Smooth muscle cell (in vitro differentiated cells): ENCODE data around the gene UBE2H. TPM values are rescaled to one million over a fixed set of nuclear protein-coding genes. Genes with fewer than 3 reads are reported as not detected.

Experiments
- DNase-seq: peaks from one replicate; lab custom pipeline; 2025; ENCODE audit not compliant: unreplicated experiment; lab: John Stamatoyannopoulos, UW
- H2AFZ ChIP-seq: fragments of 200-600 bp; sonication (generic); 2 replicates; pipeline ENCODE4 v1.6.0; 2016; ENCODE audit warnings: antibody characterized with exemption, low read depth, mild to moderate bottlenecking
- H3F3A ChIP-seq: fragments of 200-600 bp; sonication (generic); 2 replicates; pipeline ENCODE4 v1.6.0; 2017; ENCODE audit warnings: antibody characterized with exemption, low read depth
- H3K27ac ChIP-seq: fragments of 200-600 bp; sonication (generic); 2 replicates; pipeline ENCODE4 v1.5.1; 2016; ENCODE audit warnings: low read depth, mild to moderate bottlenecking
- H3K27me3 ChIP-seq: fragments of 200-600 bp; sonication (generic); 2 replicates; pipeline ENCODE4 v1.6.1; 2016; ENCODE audit warnings: low read depth, mild to moderate bottlenecking
- H3K36me3 ChIP-seq: fragments of 200-600 bp; sonication (generic); 2 replicates; pipeline ENCODE4 v1.5.1; 2016; ENCODE audit warnings: low read depth
- H3K4me1 ChIP-seq: fragments of 200-600 bp; sonication (generic); 2 replicates; pipeline ENCODE4 v1.5.1; 2016; ENCODE audit warnings: low read depth
- H3K4me2 ChIP-seq: fragments of 200-600 bp; sonication (generic); 2 replicates; pipeline ENCODE4 v1.6.0; 2016; ENCODE audit warnings: mild to moderate bottlenecking
- H3K4me3 ChIP-seq: fragments of 200-600 bp; sonication (generic); 2 replicates; pipeline ENCODE4 v1.5.1; 2016; ENCODE audit warnings: mild to moderate bottlenecking
- H3K79me2 ChIP-seq: fragments of 200-600 bp; sonication (generic); 2 replicates; pipeline ENCODE4 v1.6.0; 2016; ENCODE audit warnings: low read depth, mild to moderate bottlenecking
- H3K9ac ChIP-seq: fragments of 200-600 bp; sonication (generic); 2 replicates; pipeline ENCODE4 v1.6.0; 2016; ENCODE audit warnings: low read depth
- H3K9me3 ChIP-seq: fragments of 200-600 bp; sonication (generic); replicated peaks from 2 replicates; pipeline ENCODE4 v1.5.1; 2016; ENCODE audit warnings: low read depth
- H4K20me1 ChIP-seq: fragments of 200-600 bp; sonication (generic); 2 replicates; pipeline ENCODE4 v1.6.0; 2016; ENCODE audit warnings: low read depth
- WGBS: methylation state at CpG from one replicate; pipeline ENCODE4 v1.1.7; 2016; ENCODE audit warnings: low lambda C conversion rate; 5-methylcytosine and 5-hydroxymethylcytosine counted together
- polyA plus RNA-seq: library from polyadenylated mRNA; unstranded; fragments of >200 nt; fragmentation: Nextera tagmentation; extraction: Ambion mirVana; gene quantifications from 2 replicates; pipeline ENCODE4 v1.2.1, GENCODE V29; 2016
- total RNA-seq: library from RNA; depleted of rRNA; stranded (reverse); fragments of >200 nt; gene quantifications from 2 replicates; pipeline ENCODE4 v1.2.3, GENCODE V29; 2014
- TF ChIP-seq, protein P1 (sequence below): fragments of 200-600 bp; sonication (generic); IDR thresholded peaks from 2 replicates; pipeline ENCODE4 v1.5.1; 2017; ENCODE audit warnings: borderline replicate concordance, mild to moderate bottlenecking, antibody characterized with exemption; ENCODE audit not compliant: insufficient read depth, poor library complexity, severe bottlenecking

UBE2H gene
- total and polyA plus RNA-seq, 2 experiments from 2014 or later: 66.1 to 94.5 TPM

GRCh38 chr7:129923709-129924108 is 29.1 kb downstream of the UBE2H start:
- Histone ChIP-seq H3K27me3 (no peaks in the 10 kb centered on the region), H3K9me3 (no peaks in the 10 kb centered on the region), H3K79me2 (peaks cover 84% of the 10 kb centered on the region), H3K27ac (no peak overlapping the region), H3K36me3 (no peaks in the 10 kb centered on the region), H3K4me2 (no peak overlapping the region), H3K4me1 (no peaks in the 10 kb centered on the region), H3K4me3 (no peak overlapping the region), H3K9ac (no peak overlapping the region), H4K20me1 (peaks cover 99% of the 10 kb centered on the region), H3F3A (no peaks in the 10 kb centered on the region), H2AFZ (no peak overlapping the region)
- TF ChIP-seq, protein P1, sequence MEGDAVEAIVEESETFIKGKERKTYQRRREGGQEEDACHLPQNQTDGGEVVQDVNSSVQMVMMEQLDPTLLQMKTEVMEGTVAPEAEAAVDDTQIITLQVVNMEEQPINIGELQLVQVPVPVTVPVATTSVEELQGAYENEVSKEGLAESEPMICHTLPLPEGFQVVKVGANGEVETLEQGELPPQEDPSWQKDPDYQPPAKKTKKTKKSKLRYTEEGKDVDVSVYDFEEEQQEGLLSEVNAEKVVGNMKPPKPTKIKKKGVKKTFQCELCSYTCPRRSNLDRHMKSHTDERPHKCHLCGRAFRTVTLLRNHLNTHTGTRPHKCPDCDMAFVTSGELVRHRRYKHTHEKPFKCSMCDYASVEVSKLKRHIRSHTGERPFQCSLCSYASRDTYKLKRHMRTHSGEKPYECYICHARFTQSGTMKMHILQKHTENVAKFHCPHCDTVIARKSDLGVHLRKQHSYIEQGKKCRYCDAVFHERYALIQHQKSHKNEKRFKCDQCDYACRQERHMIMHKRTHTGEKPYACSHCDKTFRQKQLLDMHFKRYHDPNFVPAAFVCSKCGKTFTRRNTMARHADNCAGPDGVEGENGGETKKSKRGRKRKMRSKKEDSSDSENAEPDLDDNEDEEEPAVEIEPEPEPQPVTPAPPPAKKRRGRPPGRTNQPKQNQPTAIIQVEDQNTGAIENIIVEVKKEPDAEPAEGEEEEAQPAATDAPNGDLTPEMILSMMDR: no peak
- DNase-seq: no peak
- WGBS: 93% methylated on average over 2 of the region's 2 CpGs

GRCh38 chr7:129919492-129919891 is 33.3 kb downstream of the UBE2H start:
- H3K4me3 ChIP-seq: no peak overlapping the region
- H3K9ac ChIP-seq: no peak overlapping the region
- H3K4me1 ChIP-seq: peaks cover 5% of the 10 kb centered on the region
- 91% methylated on average over 2 of the region's 2 CpGs for WGBS
- no peaks in the 10 kb centered on the region for H3F3A ChIP-seq
- DNase-seq: no peak
- H4K20me1 ChIP-seq: peaks cover 100% of the 10 kb centered on the region
- H3K27me3 ChIP-seq: no peaks in the 10 kb centered on the region
- no peak overlapping the region for H3K27ac ChIP-seq
- no peaks in the 10 kb centered on the region for H3K36me3 ChIP-seq
- no peak overlapping the region for H3K4me2 ChIP-seq
- peaks cover 86% of the 10 kb centered on the region for H3K79me2 ChIP-seq
- no peak overlapping the region for H2AFZ ChIP-seq
- H3K9me3 ChIP-seq: no peaks in the 10 kb centered on the region
- TF ChIP-seq, protein P1: no peak

- H3K4me3 ChIP-seq: no peak overlapping the region
- no peak overlapping the region for H3K9ac ChIP-seq
- no peaks in the 10 kb centered on the region for H3K36me3 ChIP-seq
- no peaks in the 10 kb centered on the region for H3F3A ChIP-seq
- H3K79me2 ChIP-seq: peaks cover 83% of the 10 kb centered on the region
- H3K4me1 ChIP-seq: peaks cover 5% of the 10 kb centered on the region
- H2AFZ ChIP-seq: no peak overlapping the region
- WGBS: 94% methylated on average over 5 of the region's 5 CpGs
- DNase-seq: no peak
- H3K4me2 ChIP-seq: no peak overlapping the region
- H3K27me3 ChIP-seq: no peaks in the 10 kb centered on the region
- TF ChIP-seq, protein P1: no peak
- no peaks in the 10 kb centered on the region for H3K9me3 ChIP-seq
- H4K20me1 ChIP-seq: peaks cover 100% of the 10 kb centered on the region
- H3K27ac ChIP-seq: no peak overlapping the region
These were observed 33.8 kb downstream of the UBE2H start for GRCh38 chr7:129918922-129919321.

GRCh38 chr7:129917934-129918333 is 34.8 kb downstream of the UBE2H start:
- H4K20me1 ChIP-seq: peaks cover 100% of the 10 kb centered on the region

More at GRCh38 chr7:129917934-129918333, 34.8 kb downstream of the UBE2H start:
- H3K9ac ChIP-seq: no peak overlapping the region
- TF ChIP-seq, protein P1: no peak
- no peaks in the 10 kb centered on the region for H3K9me3 ChIP-seq
- peaks cover 5% of the 10 kb centered on the region for H3K4me1 ChIP-seq
- H3K4me3 ChIP-seq: no peak overlapping the region
- no peak overlapping the region for H2AFZ ChIP-seq
- no peaks in the 10 kb centered on the region for H3F3A ChIP-seq
- peaks cover 83% of the 10 kb centered on the region for H3K79me2 ChIP-seq
- H3K27me3 ChIP-seq: no peaks in the 10 kb centered on the region
- WGBS: 80% methylated on average over 4 of the region's 4 CpGs
- no peaks in the 10 kb centered on the region for H3K36me3 ChIP-seq
- no peak overlapping the region for H3K4me2 ChIP-seq
- DNase-seq: no peak
- H3K27ac ChIP-seq: no peak overlapping the region
